Measurements from ENCODE around the gene CDHR4.

DNA sequence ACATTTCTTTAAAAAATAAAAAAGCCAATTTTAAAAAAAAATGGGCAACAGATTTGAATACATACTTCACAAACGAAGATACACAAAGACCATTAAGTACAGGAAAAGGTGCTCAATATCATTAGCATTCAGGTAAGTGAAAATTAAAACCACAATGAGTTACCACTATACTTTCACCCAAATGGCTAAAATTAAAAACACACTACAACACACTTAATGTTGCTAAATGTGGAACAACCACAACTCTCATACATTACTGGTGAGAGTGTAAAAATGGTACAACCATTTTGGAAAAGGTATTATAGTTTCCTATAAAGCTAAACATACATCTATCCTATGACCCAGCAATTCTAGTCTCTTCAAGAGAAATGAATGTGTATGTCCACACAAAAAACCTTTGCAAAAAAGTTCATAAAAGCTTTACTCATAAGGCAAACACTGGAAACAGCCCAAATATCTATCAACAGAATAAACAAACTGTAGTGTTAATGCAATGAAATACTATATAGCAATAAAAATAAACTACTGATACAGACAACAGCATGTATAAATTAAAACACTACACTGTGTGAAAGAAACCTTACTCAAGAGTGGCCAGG is 28.2 kb downstream of the CDHR4 start:
- TF ChIP-seq POLR2A (IDR thresholded peaks at IDR 0.05) (no peak), CTCF (IDR thresholded peaks at IDR 0.05) (no peak)

All from ovary (tissue), 3 donors.